ENCODE results near the gene PRIM2. TPM values are rescaled to one million over a fixed set of nuclear protein-coding genes. Genes with fewer than 3 reads are reported as not detected.
A peak's percentile ranks its signal among the peaks of the same experiment; 100 is the strongest.

PRIM2 gene
- total and polyA plus RNA-seq, 9 donors: 5.9 to 12.0 (median 9.8) TPM

GRCh38 chr6:57298741-57299140 lies 18.7 kb upstream of the PRIM2 start:
- H3K27ac ChIP-seq: no peak overlapping the region
- no peak for TF ChIP-seq EP300 (IDR thresholded peaks at IDR 0.05)
- no peak for TF ChIP-seq POLR2A (IDR thresholded peaks at IDR 0.05)
- H3K4me3 ChIP-seq: no peak overlapping the region
- H3K4me1 ChIP-seq (ENCODE audit: insufficient read depth): peaks cover 3% of the 10 kb centered on the region
- WGBS, 3 donors: 23 to 33% (median 26%) methylated on average over 2 of the region's 2 CpGs
- H3K27me3 ChIP-seq: no peaks in the 10 kb centered on the region
- H3K36me3 ChIP-seq: no peaks in the 10 kb centered on the region
- DNase-seq: no peak
- no peaks in the 10 kb centered on the region for H3K9me3 ChIP-seq
- intact Hi-C loops (cut with DNase I): no loop called here

GRCh38 chr6:57301757-57302156 lies 15.7 kb upstream of the PRIM2 start:
- no peak for DNase-seq
- H3K4me1 ChIP-seq (ENCODE audit: insufficient read depth): peaks cover 10% of the 10 kb centered on the region
- TF ChIP-seq CTCF (IDR thresholded peaks at IDR 0.05) (no peak), POLR2A (IDR thresholded peaks at IDR 0.05) (no peak), EP300 (IDR thresholded peaks at IDR 0.05) (no peak)
- no peaks in the 10 kb centered on the region for H3K27me3 ChIP-seq
- no peak overlapping the region for H3K4me3 ChIP-seq
- intact Hi-C loops (cut with DNase I): no loop called here
- H3K36me3 ChIP-seq: no peaks in the 10 kb centered on the region
- H3K9me3 ChIP-seq: no peaks in the 10 kb centered on the region
- H3K27ac ChIP-seq: no peak overlapping the region
- WGBS, 3 donors: 88 to 97% (median 90%) methylated on average over 1 of the region's 1 CpG

DNA sequence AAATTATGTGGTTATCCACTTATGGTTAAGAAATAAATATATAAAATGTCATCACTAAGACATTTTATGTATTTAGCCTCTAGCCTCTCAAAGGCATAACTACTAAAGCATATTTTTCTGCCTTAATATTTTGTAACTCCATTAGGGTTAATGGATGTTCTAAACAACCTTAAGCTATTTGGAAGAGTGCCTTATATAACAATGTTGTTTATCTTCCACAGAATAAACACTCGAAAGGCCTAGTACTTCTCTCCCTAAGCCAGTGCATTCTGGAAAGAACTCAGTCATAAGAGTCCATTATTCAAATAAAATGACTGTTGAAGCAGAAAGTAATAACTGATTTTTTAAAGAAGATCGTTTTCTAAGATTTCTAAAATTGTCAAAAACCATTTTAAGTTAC lies 15.0 kb upstream of the PRIM2 start:
- Histone ChIP-seq H3K36me3 (no peaks in the 10 kb centered on the region), H3K4me1 (ENCODE audit: insufficient read depth) (peaks cover 10% of the 10 kb centered on the region), H3K9me3 (no peaks in the 10 kb centered on the region), H3K4me3 (no peak overlapping the region), H3K27ac (no peak overlapping the region), H3K27me3 (no peaks in the 10 kb centered on the region)
- intact Hi-C loops (cut with DNase I): no loop called here
- WGBS, 3 donors: 7 to 14% (median 9%) methylated on average over 2 of the region's 2 CpGs
- no peak for TF ChIP-seq EP300 (IDR thresholded peaks at IDR 0.05)
- no peak for TF ChIP-seq CTCF (IDR thresholded peaks at IDR 0.05)
- no peak for TF ChIP-seq POLR2A (IDR thresholded peaks at IDR 0.05)
- DNase-seq: no peak

GRCh38 chr6:57303931-57304681 lies 13.3 kb upstream of the PRIM2 start:
- no peaks in the 10 kb centered on the region for H3K9me3 ChIP-seq
- peaks cover 10% of the 10 kb centered on the region for H3K4me1 ChIP-seq (ENCODE audit: insufficient read depth)
- no peaks in the 10 kb centered on the region for H3K27me3 ChIP-seq
- H3K4me3 ChIP-seq: no peak overlapping the region
- intact Hi-C loops (cut with DNase I): no loop called here
- TF ChIP-seq POLR2A (IDR thresholded peaks at IDR 0.05) (no peak), EP300 (IDR thresholded peaks at IDR 0.05) (no peak), CTCF (IDR thresholded peaks at IDR 0.05) (no peak)
- WGBS, 3 donors: 93 to 100% (median 100%) methylated on average over 1 of the region's 1 CpG
- no peaks in the 10 kb centered on the region for H3K36me3 ChIP-seq
- H3K27ac ChIP-seq: peak overlapping the region in 1 of 2 donors; percentile 46
- no peak for DNase-seq

DNA sequence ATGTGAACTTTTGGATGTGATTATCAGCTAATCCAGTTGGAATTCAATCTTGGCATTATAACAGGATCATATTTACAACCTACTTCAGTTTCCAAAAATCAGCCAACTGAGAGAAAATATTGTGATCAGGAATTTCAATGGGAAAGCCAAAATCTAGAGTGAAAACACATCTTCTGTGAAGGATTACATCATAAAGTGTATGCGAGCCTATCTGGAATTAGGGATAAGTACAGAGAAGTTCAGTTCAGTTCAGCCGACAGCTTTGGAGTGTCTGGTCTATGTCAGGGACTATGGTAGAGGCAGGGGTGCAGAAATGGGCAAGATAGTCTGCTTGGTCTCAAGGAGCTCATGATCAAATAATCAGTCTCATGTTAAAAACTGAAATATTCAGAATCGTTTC lies 12.3 kb upstream of the PRIM2 start:
- H3K4me1 ChIP-seq (ENCODE audit: insufficient read depth): peaks cover 10% of the 10 kb centered on the region
- WGBS, 3 donors: 6 to 26% (median 24%) methylated on average over 3 of the region's 3 CpGs
- TF ChIP-seq EP300 (IDR thresholded peaks at IDR 0.05) (no peak), CTCF (IDR thresholded peaks at IDR 0.05) (no peak), POLR2A (IDR thresholded peaks at IDR 0.05) (no peak)
- H3K27ac ChIP-seq: peak overlapping the region in 1 of 2 donors; percentile 46
- no peak overlapping the region for H3K4me3 ChIP-seq
- intact Hi-C loops (cut with DNase I): no loop called here
- no peak for DNase-seq
- no peaks in the 10 kb centered on the region for H3K27me3 ChIP-seq
- H3K36me3 ChIP-seq: no peaks in the 10 kb centered on the region
- H3K9me3 ChIP-seq: no peaks in the 10 kb centered on the region
